Pancreas (tissue), 10 donors: ENCODE results near the gene AVEN. TPM values are rescaled to one million over a fixed set of nuclear protein-coding genes. Genes with fewer than 3 reads are reported as not detected.
"Not testable (repeated sequence)": the region's sequence is repeated elsewhere in the genome, so short reads cannot be mapped to it uniquely, and the experiment has no call there.

ENCODE experiments used
- ATAC-seq, 4 donors: fragments of 200-7000 bp; cut with Tn5 transposase; one replicate each; pipeline versions ENCODE4 v1.8.0 to v1.9.1; 2020; ENCODE audit warnings: mild to moderate bottlenecking in 4 of 4, moderate library complexity in 4 of 4
- DNase-seq, 6 donors: peaks; one replicate each; pipeline ENCODE4 v3.0.0-alpha.2; 2020
- FAIRE-seq: peaks from 2 replicates; lab custom pipeline; 2012; peaks lifted over from hg19 to GRCh38; lab: Jason Lieb, UNC
- H3K27ac ChIP-seq, 4 donors: fragments of 200-600 bp; sonication (generic); 1 replicate in 3 of 4; 2 replicates in 1 of 4; pipeline versions ENCODE4 v1.5.0 to v1.8.0; 2020
- H3K27me3 ChIP-seq, 4 donors: fragments of 200-600 bp; one replicate each; pipeline ENCODE4 v1.8.0; 2021
- H3K36me3 ChIP-seq, 3 donors: fragments of 200-600 bp; sonication (generic) in 1 of 3; one replicate each; pipeline versions ENCODE4 v1.5.0 to v1.8.0; 2020 to 2021
- H3K4me1 ChIP-seq, 3 donors: fragments of 200-600 bp; one replicate each; pipeline ENCODE4 v1.8.0; 2021
- H3K4me3 ChIP-seq, 4 donors: fragments of 200-600 bp; sonication (generic) in 2 of 4; one replicate each; pipeline versions ENCODE4 v1.5.0 to v1.8.0; 2020 to 2021
- H3K9me3 ChIP-seq, 4 donors: fragments of 200-600 bp; one replicate each; pipeline ENCODE4 v1.8.0; 2021
- WGBS, 2 donors: extraction: QIAGEN DNeasy Blood & Tissue Kit; methylation state at CpG; one replicate each; pipeline ENCODE4 v1.1.7; 2013; 5-methylcytosine and 5-hydroxymethylcytosine counted together
- intact Hi-C, 3 donors: fragments of 100-400 bp; cut with DNase I; formaldehyde crosslinking; loops; one replicate each; pipeline versions ENCODE4 v1.11.1 to v1.14.2; 2022
- polyA plus RNA-seq, 2 donors: library from polyadenylated mRNA; stranded (reverse); fragments of 200-250 nt; gene quantifications; one replicate each; pipeline ENCODE4 v1.2.3, GENCODE V29; 2013
- total RNA-seq, 6 donors: library from RNA; stranded (reverse); fragmentation: NEBNext Ultra II Directional in 4 of 6; extraction: Animal tissue kit (Norgen Biotek cat#: 25700) in 4 of 6; gene quantifications; one replicate each; pipeline versions ENCODE4 v1.2.1 to v1.2.4, GENCODE V29; 2021 to 2023
- TF ChIP-seq, protein P1 (sequence below), 4 donors: fragments of 200-600 bp; sonication (generic) in 3 of 4; IDR thresholded peaks; one replicate each; pipeline versions ENCODE4 v1.5.0 to v1.8.0; 2021; ENCODE audit warnings: antibody characterized with exemption in 4 of 4
- donor health status: healthy with polysubstance abuse.
- donor health status: DM: no; HTN: no; CAD: no; lungs with moderate emphysema.
- donor health status: DM: no; HTN: no; CAD: no.
- donor health status: control.
- donor health status: control.
- donor health status: Bipolar disorder and iron deficiency.
- donor health status: DM: yes; HTN: yes; CAD: no.
- donor health status: DM: no; HTN: no; CAD: no.
- donor health status: DM: no; HTN: no; CAD: no.
- donor health status: DM: yes; HTN: yes; CAD: no.

Gene AVEN
- total and polyA plus RNA-seq, 8 donors = 5.9 to 13.9 (median 9.6) TPM

DNA sequence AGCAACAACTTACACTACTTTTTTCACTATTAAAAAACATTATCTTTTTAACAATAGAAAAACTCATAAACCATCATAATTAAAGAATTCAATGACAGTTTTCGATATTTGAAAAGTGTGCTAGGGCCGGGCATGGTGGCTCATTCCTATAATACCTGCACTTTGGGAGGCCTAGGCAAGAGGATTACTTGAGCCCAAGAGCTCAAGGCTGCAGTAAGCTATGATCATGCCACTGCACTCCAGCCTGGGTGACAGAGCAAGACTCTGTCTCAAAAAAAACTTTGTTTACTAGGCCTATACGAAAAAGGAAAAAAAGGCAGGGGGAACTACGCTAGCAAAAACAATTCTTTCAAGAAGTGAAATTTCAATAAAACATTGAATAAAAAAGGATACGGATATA, 28.1 kb downstream of the AVEN start:
- H3K4me1 ChIP-seq = no peaks in the 10 kb centered on the region
- FAIRE-seq (no peak), DNase-seq (no peak), ATAC-seq (no peak)
- no peak overlapping the region for H3K27ac ChIP-seq
- TF ChIP-seq, protein P1, sequence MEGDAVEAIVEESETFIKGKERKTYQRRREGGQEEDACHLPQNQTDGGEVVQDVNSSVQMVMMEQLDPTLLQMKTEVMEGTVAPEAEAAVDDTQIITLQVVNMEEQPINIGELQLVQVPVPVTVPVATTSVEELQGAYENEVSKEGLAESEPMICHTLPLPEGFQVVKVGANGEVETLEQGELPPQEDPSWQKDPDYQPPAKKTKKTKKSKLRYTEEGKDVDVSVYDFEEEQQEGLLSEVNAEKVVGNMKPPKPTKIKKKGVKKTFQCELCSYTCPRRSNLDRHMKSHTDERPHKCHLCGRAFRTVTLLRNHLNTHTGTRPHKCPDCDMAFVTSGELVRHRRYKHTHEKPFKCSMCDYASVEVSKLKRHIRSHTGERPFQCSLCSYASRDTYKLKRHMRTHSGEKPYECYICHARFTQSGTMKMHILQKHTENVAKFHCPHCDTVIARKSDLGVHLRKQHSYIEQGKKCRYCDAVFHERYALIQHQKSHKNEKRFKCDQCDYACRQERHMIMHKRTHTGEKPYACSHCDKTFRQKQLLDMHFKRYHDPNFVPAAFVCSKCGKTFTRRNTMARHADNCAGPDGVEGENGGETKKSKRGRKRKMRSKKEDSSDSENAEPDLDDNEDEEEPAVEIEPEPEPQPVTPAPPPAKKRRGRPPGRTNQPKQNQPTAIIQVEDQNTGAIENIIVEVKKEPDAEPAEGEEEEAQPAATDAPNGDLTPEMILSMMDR (IDR thresholded peaks at IDR 0.05) = no peak
- WGBS, 2 donors = 92 to 96% methylated on average over 5 of the region's 5 CpGs
- no peaks in the 10 kb centered on the region for H3K27me3 ChIP-seq
- intact Hi-C loops = no loop called here
- no peaks in the 10 kb centered on the region for H3K9me3 ChIP-seq
- no peak overlapping the region for H3K4me3 ChIP-seq
- no peaks in the 10 kb centered on the region for H3K36me3 ChIP-seq

DNA sequence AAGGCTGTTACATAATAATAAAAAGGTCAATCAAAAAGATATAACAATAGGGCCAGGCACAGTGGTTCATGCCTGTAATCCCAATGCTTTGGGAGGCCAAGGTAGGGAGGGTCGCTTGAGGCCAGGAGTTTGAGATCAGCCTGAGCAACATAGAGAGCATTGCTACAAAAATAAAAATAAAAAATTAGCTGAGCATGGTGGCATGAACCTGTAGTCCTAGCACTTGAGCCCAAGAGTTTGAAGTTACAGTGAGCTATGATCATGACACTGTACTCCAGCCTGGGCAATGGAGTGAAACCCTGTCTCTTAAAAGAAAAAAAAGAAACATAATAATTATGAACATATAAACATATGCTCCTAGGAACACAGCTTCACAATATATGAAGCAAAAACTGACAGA, 29.3 kb downstream of the AVEN start:
- no peak for FAIRE-seq

DNA sequence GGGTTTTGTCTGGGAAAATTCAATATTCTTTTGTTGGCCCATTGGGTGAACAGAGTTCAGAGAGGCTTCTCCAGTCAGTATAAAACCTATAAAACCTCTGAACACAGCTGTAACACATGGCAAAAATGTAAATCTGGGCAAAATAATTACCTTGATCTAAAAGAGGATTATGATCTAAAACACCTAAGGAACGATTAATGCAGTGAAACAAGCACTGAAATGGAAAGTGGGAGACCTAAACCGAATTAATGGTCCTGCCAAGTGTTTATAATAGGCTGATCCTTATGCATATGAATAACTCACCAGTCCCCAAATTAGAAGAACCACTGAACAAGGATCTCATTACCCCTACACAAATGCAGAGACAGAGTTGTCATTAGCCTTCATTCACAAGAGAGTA, 32.6 kb downstream of the AVEN start:
- ATAC-seq = no peak
- Histone ChIP-seq H3K27me3 (no peaks in the 10 kb centered on the region), H3K4me3 (no peak overlapping the region), H3K9me3 (no peaks in the 10 kb centered on the region), H3K4me1 (no peaks in the 10 kb centered on the region), H3K36me3 (no peaks in the 10 kb centered on the region), H3K27ac (no peak overlapping the region)
- DNase-seq = no peak
- intact Hi-C loops = no loop called here
- TF ChIP-seq, protein P1 (IDR thresholded peaks at IDR 0.05) = no peak
- FAIRE-seq = no peak
- 71 to 93% methylated on average over 2 of the region's 2 CpGs for WGBS, 2 donors

More for the DNA sequence above, 29.3 kb downstream of the AVEN start:
- no peaks in the 10 kb centered on the region for H3K9me3 ChIP-seq
- no peak overlapping the region for H3K4me3 ChIP-seq
- DNase-seq (no peak), ATAC-seq (no peak)
- TF ChIP-seq, protein P1 (IDR thresholded peaks at IDR 0.05) = no peak
- H3K27me3 ChIP-seq = no peaks in the 10 kb centered on the region
- no peaks in the 10 kb centered on the region for H3K4me1 ChIP-seq
- H3K27ac ChIP-seq = no peak overlapping the region
- intact Hi-C loops = no loop called here
- 96 to 98% methylated on average over 1 of the region's 1 CpG for WGBS, 2 donors
- H3K36me3 ChIP-seq = no peaks in the 10 kb centered on the region

DNA sequence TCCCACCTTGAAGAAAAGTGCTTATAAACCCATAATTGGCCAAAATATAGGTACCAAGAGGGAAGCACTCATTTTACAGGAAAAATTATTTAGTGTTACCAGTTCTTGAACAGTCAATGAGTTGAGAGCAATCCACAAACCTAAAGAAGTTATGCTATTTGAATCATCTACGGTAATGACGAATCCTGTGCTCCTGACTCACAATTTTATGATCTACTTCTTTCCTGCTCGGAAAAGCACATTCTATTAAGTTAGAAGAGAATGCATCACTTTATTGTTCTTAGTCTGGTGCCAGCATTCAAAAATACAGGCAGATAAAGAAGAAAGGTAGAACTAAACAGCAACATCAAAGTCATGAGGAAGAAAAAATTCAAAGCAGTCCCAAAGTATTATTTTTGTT, 37.5 kb downstream of the AVEN start:
- WGBS, 2 donors = 64 to 65% methylated on average over 3 of the region's 3 CpGs
- Histone ChIP-seq H3K4me1 (no peaks in the 10 kb centered on the region), H3K36me3 (no peaks in the 10 kb centered on the region), H3K27ac (no peak overlapping the region), H3K27me3 (no peaks in the 10 kb centered on the region), H3K4me3 (no peak overlapping the region), H3K9me3 (no peaks in the 10 kb centered on the region)
- no peak for ATAC-seq
- TF ChIP-seq, protein P1 (IDR thresholded peaks at IDR 0.05) = no peak
- no peak for FAIRE-seq
- intact Hi-C loops = no loop called here
- DNase-seq = no peak

DNA sequence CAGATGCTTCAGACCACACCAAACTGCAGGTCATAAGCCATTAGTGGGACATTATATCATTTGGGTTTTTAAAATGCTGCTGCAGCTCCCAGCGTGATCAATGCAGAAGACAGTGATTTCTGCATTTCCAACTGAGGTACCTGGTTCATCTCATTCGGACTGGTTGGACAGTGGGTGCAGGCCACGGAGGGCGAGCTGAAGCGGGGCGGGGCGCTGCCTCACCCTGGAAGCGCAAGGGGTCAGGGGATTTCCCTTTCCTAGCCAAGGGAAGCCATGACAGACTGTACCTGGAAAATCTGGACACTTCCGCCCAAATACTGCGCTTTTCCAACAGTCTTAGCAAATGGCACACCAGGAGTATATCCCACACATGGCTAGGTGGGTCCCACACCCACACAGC, 43.3 kb downstream of the AVEN start:
- ATAC-seq, FAIRE-seq, H3K4me1 ChIP-seq, H3K36me3 ChIP-seq, H3K27ac ChIP-seq, H3K4me3 ChIP-seq, H3K27me3 ChIP-seq, H3K9me3 ChIP-seq, DNase-seq, intact Hi-C loops: not testable (repeated sequence)
- 94 to 97% methylated on average over 10 of the region's 10 CpGs for WGBS, 2 donors
